HepG2 (cell line): ENCODE results near the gene ATG9A. TPM values are rescaled to one million over a fixed set of nuclear protein-coding genes. Genes with fewer than 3 reads are reported as not detected.

ENCODE experiments used
- ATF7 ChIP-seq, 2 experiments: fragments of 450-650 bp in 1 of 2; sonication (generic) in 1 of 2; formaldehyde crosslinking in 1 of 2; IDR thresholded peaks; 2 replicates each; pipeline versions ENCODE4 v1.4.0 to v1.6.1; 2016 to 2020; ENCODE audit warnings: antibody characterized with exemption in 1 of 2, mild to moderate bottlenecking in 1 of 2, missing genetic modification reagents in 1 of 2
- BORCS8-MEF2B ChIP-seq: sonication (generic); formaldehyde crosslinking; IDR thresholded peaks from 2 replicates; pipeline ENCODE4 v1.8.0; 2022; ENCODE audit warnings: mild to moderate bottlenecking, missing genetic modification reagents
- CHD4 ChIP-seq: fragments of 200-600 bp; sonication (generic); IDR thresholded peaks from 2 replicates; pipeline ENCODE4 v1.7.0; 2017; ENCODE audit warnings: mild to moderate bottlenecking, low read length, borderline replicate concordance
- EHMT2 ChIP-seq: fragments of 200-600 bp; sonication (generic); IDR thresholded peaks from 2 replicates; pipeline ENCODE4 v1.7.0; 2017; ENCODE audit warnings: antibody characterized with exemption, low read depth, low read length, borderline replicate concordance
- FOXM1 ChIP-seq: sonication (generic); formaldehyde crosslinking; IDR thresholded peaks from 2 replicates; pipeline ENCODE4 v1.5.0; 2020; ENCODE audit warnings: missing genetic modification reagents
- KMT2A ChIP-seq: sonication (generic); formaldehyde crosslinking; IDR thresholded peaks from 2 replicates; pipeline ENCODE4 v1.4.0; 2020; ENCODE audit warnings: missing genetic modification reagents
- MZF1 ChIP-seq: sonication (generic); formaldehyde crosslinking; IDR thresholded peaks from 2 replicates; pipeline ENCODE4 v1.8.1; 2023; ENCODE audit warnings: mild to moderate bottlenecking, missing genetic modification reagents, borderline replicate concordance
- NFATC3 ChIP-seq: sonication (generic); formaldehyde crosslinking; IDR thresholded peaks from 2 replicates; pipeline ENCODE4 v1.5.1; 2020; ENCODE audit warnings: mild to moderate bottlenecking, missing genetic modification reagents
- PHF5A ChIP-seq: IDR thresholded peaks from one replicate; pipeline ENCODE4 v1.6.1; 2018; ENCODE audit warnings: low read depth, missing genetic modification reagents; ENCODE audit not compliant: unreplicated experiment
- SIX1 ChIP-seq: sonication (generic); formaldehyde crosslinking; IDR thresholded peaks from 2 replicates; pipeline ENCODE4 v1.4.0; 2020; ENCODE audit warnings: missing genetic modification reagents, borderline replicate concordance
- TRIM22 ChIP-seq: fragments of 450-650 bp; IDR thresholded peaks from 2 replicates; pipeline ENCODE4 v1.6.1; 2017
- ZFP37 ChIP-seq: sonication (generic); formaldehyde crosslinking; IDR thresholded peaks from 2 replicates; pipeline ENCODE4 v1.4.0; 2020; ENCODE audit warnings: missing genetic modification reagents, borderline replicate concordance
- ZFP62 ChIP-seq: sonication (generic); formaldehyde crosslinking; IDR thresholded peaks from 2 replicates; pipeline ENCODE4 v1.4.0; 2020; ENCODE audit warnings: missing genetic modification reagents
- ZNF17 ChIP-seq: sonication (generic); formaldehyde crosslinking; IDR thresholded peaks from 2 replicates; pipeline ENCODE4 v1.5.0; 2020; ENCODE audit warnings: mild to moderate bottlenecking, missing genetic modification reagents
- ZNF235 ChIP-seq: sonication (generic); formaldehyde crosslinking; IDR thresholded peaks from 2 replicates; pipeline ENCODE4 v1.8.1; 2023; ENCODE audit warnings: mild to moderate bottlenecking, missing genetic modification reagents, borderline replicate concordance
- ZNF251 ChIP-seq: sonication (generic); formaldehyde crosslinking; IDR thresholded peaks from 2 replicates; pipeline ENCODE4 v1.9.0; 2021; ENCODE audit warnings: mild to moderate bottlenecking, missing genetic modification reagents
- ZNF646 ChIP-seq: sonication (generic); formaldehyde crosslinking; IDR thresholded peaks from 2 replicates; pipeline ENCODE4 v1.9.0; 2021; ENCODE audit warnings: mild to moderate bottlenecking, missing genetic modification reagents
- polyA plus RNA-seq, 8 experiments: library from polyadenylated mRNA; depleted of rRNA in 3 of 8; stranded (reverse) in 7 of 8; unstranded in 1 of 8; fragments of >200 nt; fragmentation: Illumina TruSeq in 4 of 8; extraction: Trizol in 4 of 8; gene quantifications; 2 replicates each; pipeline versions ENCODE4 v1.2.1 to v1.2.3, GENCODE V29; 2011 to 2016; ENCODE audit warnings: low read depth in 4 of 8, missing spikeins in 1 of 8, mixed read lengths in 1 of 8; ENCODE audit not compliant: insufficient read depth in 1 of 8
- total RNA-seq, 5 experiments: library from RNA; depleted of rRNA; stranded (reverse); fragments of >200 nt; fragmentation: Illumina TruSeq; extraction: Trizol; gene quantifications; 2 replicates each; pipeline ENCODE4 v1.2.3, GENCODE V29; 2016; ENCODE audit warnings: low read depth in 1 of 5
- TF ChIP-seq, protein P1 (sequence below): sonication (generic); formaldehyde crosslinking; IDR thresholded peaks from 2 replicates; pipeline ENCODE4 v1.4.0; 2020; ENCODE audit warnings: missing genetic modification reagents, borderline replicate concordance
- TF ChIP-seq, protein P2 (sequence below): sonication (generic); formaldehyde crosslinking; IDR thresholded peaks from 2 replicates; pipeline ENCODE4 v1.8.0; 2022; ENCODE audit warnings: mild to moderate bottlenecking, missing genetic modification reagents, moderate library complexity

ATG9A gene
- total and polyA plus RNA-seq, 2 of the 13 experiments (the other 11 are each of a cell fraction or from before 2014, with no cell fraction given), result 35.0 to 131 TPM

DNA sequence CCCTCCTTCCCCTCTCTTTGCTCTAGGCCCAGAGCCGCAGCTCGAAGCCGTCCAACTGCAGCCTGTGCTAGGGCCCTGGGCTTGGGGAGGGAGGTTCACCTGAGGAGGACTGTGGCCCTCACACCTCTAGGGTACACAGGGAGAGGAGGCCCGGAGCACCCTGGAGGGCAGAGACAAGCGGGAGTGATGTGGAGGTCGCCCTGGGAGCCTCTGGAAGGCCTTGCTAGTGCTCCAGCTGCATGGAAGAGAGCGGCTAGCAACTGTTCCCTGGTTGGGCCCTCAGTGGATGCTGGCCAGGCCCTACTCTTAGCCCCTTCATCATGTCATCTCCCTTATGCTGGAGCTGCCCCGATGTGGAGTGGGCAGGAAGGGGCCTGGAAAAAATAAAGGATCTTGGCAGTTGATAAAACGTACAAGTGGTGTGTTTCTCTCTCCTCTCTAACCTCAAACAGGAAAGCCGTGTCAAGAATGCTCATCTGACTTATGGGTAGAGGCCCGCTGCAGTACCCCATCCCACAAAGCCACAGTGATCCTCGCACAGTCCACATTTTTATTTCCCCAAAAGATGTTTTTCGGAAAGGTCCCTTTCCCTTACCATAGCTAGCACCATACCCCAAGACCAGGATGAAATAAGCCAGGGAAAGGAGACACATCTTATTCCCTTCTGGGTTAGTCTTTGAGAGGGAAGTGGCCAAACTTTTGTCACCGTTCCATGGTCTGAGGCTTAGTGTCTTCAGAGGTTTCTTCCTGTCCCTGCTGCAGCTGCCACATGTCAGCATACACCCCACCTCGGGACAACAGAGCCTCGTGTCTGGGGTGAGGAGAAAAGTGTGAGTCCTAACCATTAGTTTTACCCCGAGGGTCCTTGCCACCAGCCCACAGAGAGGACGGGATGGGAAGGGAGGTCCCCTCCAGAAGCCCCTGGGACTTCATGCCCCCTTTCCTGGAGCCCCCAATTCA lies 19.9 kb downstream of the ATG9A start (continued):
- TF ChIP-seq ZNF646 (CRISPR knock-in tag) (no peak), TRIM22 (no peak), SIX1 (CRISPR knock-in tag) (no peak), CHD4 (no peak), NFATC3 (CRISPR knock-in tag) (no peak), ZNF17 (CRISPR knock-in tag) (0 out of 2 replicates have a peak, but pooled peaks have one; percentile 41), FOXM1 (no peak), MZF1 (CRISPR knock-in tag) (no peak), ZFP62 (CRISPR knock-in tag) (no peak), PHF5A (CRISPR knock-in tag) (no peak), BORCS8-MEF2B (CRISPR knock-in tag) (no peak), ATF7 (IDR thresholded peaks at IDR 0.05) (no peak), ATF7 (CRISPR knock-in tag; IDR thresholded peaks at IDR 0.05) (no peak), EHMT2 (no peak), ZFP37 (no peak), ZNF235 (CRISPR knock-in tag) (no peak), KMT2A (CRISPR knock-in tag) (no peak), ZNF251 (CRISPR knock-in tag) (no peak)
- TF ChIP-seq, protein P1, sequence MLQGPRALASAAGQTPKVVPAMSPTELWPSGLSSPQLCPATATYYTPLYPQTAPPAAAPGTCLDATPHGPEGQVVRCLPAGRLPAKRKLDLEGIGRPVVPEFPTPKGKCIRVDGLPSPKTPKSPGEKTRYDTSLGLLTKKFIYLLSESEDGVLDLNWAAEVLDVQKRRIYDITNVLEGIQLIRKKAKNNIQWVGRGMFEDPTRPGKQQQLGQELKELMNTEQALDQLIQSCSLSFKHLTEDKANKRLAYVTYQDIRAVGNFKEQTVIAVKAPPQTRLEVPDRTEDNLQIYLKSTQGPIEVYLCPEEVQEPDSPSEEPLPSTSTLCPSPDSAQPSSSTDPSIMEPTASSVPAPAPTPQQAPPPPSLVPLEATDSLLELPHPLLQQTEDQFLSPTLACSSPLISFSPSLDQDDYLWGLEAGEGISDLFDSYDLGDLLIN (CRISPR knock-in tag), result no peak
- TF ChIP-seq, protein P2, sequence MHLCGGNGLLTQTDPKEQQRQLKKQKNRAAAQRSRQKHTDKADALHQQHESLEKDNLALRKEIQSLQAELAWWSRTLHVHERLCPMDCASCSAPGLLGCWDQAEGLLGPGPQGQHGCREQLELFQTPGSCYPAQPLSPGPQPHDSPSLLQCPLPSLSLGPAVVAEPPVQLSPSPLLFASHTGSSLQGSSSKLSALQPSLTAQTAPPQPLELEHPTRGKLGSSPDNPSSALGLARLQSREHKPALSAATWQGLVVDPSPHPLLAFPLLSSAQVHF (CRISPR knock-in tag), result no peak
